Activated CD4-positive, CD25-positive, alpha-beta regulatory T cell treated with anti-CD3 and anti-CD28 coated beads, Interleukin-2, amount 50 U/mL, for 72 hours (primary cell): ENCODE results near the gene SH3RF3.

Experiments
- DNase-seq: peaks from one replicate; pipeline ENCODE4 v3.0.0; 2021

The SH3RF3 gene

DNA sequence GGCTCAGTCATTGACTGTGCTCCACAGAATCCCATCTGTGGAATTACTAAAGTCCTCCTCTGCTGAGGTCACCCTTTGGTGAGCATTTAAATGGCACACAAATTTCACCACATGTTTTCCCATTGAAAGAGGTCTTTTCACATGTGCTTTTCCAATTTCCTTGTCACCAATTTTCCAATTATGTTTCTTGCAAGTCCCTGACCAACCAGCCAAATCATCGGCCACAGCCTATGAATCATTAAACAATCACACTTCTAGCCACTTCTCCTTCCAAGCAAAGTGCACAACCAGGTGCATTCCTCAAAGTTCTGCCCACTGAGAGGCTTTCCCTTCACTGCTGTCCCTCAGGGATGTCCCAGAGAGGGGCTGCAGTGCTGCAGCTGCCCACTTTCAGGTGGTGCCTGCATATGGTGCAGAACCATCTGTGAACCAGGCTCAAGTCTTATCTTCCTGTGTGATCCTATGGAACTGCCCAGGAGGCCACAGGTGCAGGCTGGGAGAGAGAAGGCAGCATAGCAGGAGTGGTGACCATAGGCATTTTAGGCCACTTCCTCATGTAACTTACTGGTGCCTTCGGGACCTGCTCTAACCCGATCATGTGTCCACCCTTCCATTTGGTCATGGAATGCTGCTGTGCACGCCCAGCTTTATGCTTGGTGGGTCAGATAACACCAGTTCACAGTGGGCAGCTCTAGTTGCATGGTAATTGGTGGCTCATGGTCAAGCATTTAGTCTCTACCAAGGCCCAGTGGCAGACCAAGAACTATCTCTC is 331.7 kb downstream of the SH3RF3 start:
- no peak for DNase-seq

DNA sequence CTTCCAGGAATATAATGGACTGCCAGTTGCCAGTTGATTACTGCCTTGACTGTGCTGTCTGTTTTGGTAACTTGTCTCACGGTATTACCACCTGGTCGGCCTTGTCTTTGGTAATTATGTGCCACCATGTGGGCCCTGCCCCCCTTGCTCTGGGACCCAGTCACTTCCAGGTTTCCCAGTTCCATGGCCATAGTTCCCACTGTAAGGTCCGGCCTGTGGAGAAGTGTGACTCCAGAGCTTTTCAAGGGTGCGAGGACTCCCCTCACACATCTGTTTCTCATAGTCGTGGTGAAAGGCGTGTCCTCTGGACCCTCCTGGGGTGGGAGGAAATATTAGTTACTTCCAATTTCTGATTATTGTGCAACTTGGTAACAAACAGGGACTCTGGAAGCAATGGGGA is 334.2 kb downstream of the SH3RF3 start:
- DNase-seq = no peak

DNA sequence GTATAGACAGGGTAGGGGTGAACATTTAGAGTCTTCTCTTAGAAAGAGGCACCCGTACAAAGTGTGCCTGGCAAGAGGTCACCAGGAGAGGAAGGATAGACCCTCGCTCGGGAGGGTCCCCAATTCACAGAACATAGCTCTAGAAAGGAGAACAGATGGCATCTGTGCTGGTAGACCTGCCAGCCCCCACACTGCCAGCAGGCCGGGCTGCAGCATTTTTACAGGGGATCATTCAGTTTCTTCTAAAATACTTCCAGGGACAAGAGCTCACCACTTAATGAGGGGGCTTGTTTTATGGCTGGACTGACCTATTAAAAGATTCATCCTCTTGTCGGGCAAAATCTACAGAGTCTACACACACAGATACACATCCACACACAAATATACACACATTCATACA is 334.9 kb downstream of the SH3RF3 start:
- DNase-seq = no peak

DNA sequence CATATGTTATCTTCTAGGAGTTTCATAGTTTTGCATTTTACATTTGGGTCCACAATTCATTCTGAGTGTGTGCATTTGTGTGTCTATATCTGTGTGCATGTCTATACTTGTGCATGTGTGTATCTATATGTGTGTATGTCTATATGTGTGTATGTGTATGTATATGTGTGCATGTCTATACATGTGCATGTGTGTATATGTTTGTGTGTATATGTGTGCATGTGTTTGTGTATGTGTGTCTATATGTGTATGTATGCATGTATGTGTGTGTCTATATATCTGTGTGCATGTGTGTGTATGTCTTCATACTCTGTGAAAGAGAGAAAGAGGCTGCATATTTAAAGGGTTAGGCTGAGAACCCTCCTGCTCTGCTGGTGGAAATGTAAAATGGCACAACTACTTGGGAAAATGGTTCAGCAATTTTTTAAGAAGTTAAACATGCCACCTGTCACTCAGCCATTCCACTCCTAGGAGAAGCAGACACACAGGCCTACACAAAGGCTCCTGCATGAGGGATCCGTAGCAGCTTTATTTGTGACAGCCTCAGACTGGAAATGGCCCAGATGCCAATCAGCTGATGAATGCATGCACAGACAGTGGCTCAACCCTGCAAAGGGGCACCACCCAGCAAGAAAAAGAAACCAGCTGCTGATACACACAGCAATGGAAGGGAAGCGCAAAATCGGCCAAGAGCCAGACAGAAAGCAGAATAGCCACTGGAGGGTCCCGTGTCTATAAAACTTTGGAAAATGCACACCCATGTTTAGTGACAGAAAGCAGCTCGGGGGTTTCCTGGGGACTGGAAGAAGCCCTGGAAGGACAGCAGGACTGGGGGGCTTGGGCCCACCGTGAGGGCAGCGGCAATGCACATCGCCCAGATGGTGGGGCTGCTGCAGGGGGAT is 337.9 kb downstream of the SH3RF3 start:
- DNase-seq = no peak

DNA sequence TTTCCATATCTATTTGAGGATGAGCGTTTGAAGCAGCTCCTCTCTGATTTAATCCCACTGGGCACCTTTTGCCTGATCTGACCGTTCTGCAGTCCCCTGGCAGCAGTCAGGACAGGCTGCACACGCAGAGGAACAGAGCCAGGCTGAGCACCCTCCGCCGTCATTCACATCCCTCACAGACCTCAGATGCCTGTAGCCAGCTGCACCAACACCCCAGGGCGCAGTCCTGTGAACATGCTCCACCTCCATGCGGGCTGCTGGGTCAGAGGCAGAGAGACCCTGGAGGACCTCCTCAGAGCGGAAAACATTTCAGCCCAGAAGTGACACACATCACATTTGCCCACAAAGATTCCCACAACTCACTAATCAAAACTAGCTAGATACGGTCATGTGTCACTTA is 338.7 kb downstream of the SH3RF3 start:
- DNase-seq = no peak

DNA sequence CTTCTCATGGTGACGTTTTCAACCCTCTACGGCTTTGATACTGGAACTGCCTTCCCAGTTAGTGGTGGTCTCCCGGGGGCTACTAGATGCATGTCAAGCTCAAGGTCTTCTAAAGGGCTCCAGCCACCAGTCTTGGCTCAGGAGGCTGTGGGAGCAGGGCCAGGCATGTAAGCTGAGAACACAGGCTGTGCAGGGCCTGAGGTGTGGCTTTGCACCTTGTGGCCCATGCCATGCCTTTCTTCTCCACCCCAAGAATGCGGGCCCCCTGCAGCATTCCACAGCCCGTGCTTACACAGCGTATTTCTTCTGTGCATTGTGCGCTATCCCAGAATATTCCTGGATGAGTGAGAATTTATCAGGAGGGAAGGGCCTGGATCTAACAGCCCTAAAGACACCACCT is 339.9 kb downstream of the SH3RF3 start:
- DNase-seq = no peak

DNA sequence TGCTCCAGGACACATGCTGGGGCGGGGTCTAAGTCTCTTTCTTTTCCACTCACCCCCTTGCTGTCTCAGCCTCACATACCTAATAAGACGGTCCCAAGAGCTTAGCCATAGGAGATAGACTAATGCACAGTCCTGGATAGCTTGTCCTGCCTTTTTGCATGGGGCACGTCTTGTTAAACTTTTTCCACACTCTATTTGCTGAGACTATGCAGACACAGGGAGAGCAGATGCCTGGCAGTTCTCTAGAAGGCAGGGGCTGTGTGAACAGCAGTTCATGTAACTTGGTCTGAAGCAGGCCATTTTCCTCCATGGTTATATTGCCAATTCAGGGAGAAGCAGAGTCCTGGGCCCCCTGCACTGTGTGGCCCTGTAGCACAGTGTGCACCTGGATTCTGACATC is 342.7 kb downstream of the SH3RF3 start:
- no peak for DNase-seq

DNA sequence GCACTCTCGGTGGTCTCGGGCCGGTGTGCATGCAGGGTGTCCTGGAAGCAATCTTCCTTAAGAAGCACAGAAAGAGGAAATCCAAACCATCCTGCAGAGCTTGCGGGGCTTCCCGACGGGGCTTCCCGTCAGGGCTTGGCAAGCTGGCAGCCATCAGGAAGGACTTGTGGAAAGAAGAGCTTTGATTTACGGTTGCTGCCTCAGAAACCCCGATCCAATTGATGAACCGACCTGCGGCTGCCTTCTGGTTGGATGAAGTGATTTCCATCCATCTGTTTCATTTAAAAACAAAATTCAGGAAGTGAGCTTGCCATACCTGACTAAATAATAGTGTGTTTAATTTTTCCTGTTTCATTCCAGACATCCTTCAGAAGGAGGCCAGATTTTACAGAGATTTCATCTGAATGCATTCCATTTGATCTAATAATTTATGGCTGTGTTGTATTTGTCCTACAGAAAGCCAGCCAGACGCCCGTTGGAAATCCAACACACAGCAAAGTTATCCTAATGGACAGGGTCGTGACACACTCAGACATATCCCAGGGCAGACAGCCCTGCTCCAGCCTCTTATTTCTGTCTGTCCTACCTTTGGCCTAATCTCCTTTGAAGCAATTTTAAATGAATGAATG is 343.4 kb downstream of the SH3RF3 start:
- DNase-seq = no peak

DNA sequence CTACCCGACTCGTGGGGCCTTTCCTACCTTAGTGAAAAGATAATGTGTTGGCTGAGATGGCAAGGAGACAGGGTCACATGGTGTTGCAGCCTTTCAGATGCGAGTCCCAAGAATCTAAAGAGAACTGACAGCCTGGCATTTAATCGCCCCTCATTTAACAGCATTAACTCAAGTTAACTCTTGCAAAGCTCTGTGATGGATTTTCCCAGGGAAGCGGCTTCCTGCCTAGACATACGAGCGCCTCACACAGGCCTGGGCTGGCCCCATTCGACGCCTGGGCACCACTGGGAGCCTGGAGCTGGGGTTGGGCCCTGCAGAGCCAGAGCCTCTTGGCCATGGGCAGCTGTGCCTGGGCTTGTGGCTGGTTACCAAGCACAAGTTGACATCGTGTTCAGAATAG is 344.0 kb downstream of the SH3RF3 start:
- DNase-seq = no peak

DNA sequence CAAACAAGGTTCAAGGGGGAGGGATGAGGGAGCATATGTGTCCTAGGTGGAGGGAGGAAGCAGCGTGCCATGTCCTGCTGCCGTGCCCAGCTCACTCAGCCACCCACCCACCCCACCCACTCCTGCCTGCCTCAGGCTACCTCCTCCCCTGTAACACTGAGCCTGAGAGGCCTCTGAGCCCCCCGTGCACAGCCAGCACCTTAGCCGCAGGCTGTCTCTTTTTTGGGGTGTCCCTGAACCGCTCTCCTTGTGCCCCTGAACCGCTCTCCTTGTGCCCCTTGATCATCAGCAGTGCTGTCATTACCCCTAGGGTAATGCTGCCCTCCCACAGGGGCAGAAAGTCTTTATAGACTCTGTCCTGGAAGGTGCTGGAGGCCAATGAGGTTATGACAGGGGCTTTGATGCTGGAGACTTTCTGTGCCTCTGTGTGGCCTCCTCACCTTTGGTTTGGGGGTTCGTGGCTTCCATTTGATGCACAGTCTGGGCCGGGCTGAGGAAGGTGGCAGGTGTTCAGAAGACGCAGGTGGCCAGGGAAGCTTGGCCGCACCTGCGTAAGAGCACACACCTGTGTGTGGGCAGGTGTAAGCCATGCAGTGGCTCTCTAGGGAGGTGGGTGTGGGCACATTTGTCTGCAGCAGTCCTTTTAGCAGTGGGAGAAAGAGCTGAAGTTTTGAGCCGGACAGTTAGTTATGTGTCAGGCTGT is 344.8 kb downstream of the SH3RF3 start:
- no peak for DNase-seq

DNA sequence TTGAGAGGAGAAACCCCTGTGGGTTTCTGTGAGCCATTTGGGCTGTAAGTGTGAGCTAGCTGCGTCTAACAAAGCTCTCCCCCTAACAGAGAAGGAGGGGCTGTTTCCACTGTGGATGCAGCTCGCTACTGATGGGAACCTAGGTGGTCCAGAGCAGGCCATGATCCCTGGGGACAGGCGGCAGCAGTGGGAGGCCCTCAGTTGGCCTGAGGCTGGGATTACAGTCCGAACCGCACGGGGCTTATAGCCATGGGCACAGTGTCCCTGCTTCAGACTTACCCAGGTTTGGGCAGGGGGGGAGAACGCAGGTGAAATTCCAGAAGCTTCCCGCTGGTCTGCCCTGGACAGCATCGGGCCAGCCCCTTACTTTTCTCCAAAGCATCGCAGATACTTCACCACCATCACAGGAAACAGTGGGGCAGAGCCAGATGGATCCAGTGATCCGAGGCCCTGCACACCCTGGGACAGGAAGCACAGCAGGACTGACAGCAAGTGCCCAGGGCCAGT is 345.4 kb downstream of the SH3RF3 start:
- no peak for DNase-seq

DNA sequence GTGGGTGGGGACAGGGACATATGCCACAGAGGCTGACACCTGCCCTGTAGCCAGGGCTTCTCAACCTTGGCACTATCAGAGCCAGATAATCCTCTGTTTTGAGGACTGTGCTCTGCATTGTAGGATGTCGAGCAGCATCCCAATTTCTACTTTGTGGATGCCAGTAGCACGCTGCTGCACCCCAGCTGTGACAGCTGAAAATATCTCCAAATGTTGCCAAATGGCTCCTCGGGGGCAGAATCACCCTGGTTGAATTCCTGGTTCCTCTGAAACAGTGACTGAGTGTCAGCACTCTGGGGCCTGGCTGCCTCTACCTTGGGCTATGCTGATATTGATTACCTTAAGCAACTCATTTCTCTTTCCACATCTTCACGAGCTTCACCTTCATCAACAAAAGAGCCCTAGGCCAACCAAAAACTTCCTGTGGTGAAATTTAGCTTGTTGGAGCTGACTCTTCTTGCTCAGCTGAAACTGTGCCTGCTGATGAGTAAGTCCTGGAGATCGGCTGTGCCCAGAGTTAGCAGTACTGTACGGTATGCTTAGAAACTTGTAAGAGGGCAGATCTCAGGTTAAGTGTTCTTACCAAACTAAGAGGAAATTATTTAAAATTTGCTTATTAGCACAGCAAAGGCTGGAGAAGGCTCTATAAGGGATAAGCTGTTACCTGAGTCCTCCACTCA is 346.7 kb downstream of the SH3RF3 start:
- no peak for DNase-seq

DNA sequence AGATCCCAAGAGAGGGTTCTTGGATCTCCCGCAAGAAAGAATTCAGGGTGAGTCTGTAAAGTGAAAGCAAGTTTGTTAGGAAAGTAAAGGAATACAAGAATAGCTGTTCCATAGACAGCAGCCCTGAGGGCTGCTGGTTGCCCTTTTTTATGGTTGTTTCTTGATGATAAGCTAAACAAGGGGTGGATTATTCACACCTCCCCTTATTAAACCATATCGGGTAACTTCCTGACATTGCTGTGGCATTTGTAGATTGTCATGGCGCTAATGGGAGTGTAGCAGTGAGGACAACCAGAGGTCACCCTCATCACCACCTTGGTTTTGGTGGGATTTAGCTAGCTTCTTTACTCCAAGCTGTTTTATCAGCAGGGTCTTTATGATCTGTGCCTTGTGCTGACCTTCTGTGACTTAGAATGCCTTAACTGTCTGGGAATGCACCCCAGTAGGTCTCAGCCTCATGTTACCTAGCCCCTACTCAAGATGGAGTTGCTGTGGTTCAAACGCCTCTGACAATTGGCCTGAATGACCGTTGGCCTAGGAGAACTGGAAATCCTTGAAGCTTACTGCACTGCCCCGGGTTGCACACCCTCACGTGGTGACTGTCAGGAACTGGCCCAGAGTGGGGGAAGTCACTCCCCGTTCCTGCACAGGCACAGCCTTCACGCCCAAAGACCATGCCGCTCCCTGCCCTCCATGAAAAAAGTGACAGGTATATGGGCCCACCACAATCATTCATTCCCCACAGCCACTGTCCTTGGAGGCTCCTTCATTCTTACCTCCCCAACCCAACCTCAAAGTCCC is 347.8 kb downstream of the SH3RF3 start:
- no peak for DNase-seq

DNA sequence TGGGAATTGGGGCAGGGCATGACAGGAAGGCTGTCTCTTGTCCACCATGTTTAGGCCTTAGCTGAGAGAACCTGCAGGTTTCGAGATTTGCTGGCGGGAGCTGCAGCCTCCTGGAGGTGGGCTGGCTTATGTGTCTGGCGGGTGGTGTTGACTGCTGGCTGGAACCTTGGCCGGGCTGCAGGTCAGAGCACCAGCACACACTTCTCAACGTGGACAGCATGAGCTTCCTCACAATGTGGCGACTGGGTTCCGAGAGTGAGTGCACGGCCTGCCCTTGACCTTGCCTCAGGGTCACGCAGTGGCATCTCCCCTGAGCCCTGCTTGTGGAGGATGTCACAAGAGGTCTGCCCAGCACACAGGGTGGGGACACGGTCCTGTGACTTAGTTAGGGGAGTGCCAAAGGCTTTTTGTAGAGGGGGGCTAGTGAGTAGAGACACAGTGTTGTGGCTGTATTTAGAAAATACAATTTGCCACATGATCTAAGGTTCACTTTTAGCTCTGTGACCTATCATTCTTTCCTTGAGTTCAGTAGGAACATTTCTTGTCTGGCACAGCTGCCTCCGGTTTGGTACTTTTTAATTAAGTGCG is 350.0 kb downstream of the SH3RF3 start:
- no peak for DNase-seq

DNA sequence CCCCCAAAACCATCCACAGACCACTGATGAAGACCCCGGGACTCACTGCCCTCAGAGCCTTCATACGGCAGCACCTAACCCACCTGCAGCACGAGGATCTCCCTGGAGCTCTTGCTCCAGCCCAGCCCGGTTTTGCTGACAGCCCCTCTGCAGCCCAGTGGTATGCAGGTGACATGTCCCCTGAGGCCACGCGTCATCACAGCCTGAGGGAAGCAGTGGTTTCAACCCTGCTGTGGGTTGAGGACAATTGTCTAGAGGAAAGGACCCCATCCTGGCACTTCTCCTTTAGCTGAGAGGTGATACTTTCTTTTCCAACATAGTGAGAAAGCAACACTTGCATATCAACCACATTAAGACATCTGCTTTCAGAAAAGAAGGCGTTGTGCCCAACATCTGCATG is 350.8 kb downstream of the SH3RF3 start:
- DNase-seq = no peak

DNA sequence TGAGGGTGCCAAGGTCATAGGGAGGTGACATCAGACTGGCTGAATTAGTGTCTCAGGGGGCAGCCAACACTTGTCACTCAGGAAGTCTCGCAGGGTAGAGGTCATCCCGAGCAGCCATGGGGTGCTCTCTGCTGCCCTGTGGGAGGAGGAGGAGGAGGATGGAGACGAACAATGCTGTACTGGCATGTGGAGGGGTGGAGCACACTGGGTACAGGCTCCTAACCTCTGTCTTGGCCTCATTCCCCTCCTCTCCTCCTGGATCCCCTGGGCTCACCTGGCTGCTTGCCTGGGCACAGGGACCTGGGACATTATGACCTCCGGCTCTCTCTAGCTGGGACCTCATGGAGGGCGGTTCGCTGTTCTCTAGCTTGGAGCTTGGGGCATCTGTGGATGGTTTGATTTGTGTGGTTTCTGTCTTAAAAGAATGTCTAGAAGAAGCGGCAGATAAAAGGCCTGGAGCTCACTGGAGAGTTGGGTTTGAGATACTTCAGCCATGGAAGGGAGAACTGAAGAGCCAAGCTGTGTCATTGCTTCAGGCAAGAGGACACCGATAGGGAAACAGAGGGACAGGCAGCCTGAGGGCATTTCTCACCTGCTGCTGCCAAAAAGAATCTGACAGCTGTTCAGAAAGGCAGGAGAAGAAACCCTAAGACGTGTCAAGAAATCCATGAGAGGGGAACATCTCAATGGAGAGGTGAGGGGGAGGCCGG is 351.6 kb downstream of the SH3RF3 start:
- DNase-seq = no peak

DNA sequence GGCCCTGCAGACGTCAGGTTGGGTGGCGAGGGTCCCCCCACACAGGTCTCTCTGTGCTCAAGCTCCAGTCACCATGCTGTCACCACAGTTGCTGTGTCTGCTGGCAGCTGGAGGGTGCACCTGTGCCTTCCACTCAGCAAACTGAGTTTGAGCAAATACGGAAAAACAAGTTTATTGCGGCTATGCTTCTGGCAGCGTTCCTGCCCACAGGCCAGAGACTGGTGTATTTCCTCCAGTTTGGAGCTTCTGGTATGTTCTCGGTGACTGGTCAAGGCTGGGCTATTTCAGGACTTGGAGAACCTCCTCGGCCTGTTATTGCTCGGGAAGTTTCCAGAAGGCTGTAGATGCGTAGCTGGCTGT is 352.2 kb downstream of the SH3RF3 start:
- DNase-seq = no peak

DNA sequence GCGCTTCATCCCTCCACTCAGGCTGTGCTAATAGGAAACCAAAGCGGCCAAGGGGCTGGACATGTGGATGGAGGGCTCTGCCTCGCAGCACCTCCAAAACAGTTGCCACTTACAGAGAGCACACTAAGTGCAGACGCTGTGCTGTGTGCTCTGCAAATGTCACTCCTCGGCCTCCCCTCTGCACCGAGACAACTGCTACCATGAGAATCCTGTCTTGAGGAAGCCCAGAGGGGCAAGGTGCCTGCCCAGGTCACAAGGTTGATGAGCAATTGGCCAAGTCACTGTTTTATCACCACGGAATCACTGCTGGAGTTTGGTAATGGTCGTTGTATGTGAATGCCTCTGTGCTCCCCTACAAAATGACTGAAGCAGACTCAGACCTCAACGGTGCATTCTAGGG is 352.6 kb downstream of the SH3RF3 start:
- DNase-seq = no peak

DNA sequence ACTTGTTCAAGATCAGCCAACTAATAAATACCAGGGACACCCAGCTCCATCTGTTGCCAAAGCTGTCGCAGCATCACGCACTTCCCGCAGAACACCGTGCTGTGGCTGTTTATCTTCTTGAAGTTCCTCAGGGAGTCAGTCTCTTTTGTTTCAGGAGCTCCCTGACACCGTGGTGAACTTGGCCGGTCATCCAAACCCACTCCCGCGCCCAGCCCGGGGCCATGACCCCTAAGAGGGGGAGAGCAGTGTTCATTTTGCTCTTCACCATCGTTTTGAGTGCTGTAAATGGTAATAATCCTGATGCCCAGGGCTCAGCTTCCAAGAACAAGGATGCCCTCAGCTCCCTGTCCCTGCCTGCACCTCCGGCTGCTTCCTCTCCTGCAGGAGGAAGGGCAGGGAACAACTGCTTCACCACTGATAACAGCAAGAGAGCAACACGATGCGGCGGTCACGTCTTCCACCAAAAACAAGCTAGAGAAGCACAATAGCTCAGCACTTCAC is 353.4 kb downstream of the SH3RF3 start:
- DNase-seq = no peak
